DOHH2 (cell line): ENCODE data around the gene DGKZ.
"Not testable (repeated sequence)": the region's sequence is repeated elsewhere in the genome, so short reads cannot be mapped to it uniquely, and the experiment has no call there.

ENCODE experiments used
- H3F3A ChIP-seq: fragments of 200-600 bp; sonication (generic), shearing (Covaris generic); 2 replicates; pipeline ENCODE4 v1.6.0; 2016; ENCODE audit warnings: antibody characterized with exemption, mild to moderate bottlenecking; ENCODE audit not compliant: control insufficient read depth, insufficient read depth
- H3K27ac ChIP-seq: fragments of 200-600 bp; sonication (generic); 2 replicates; pipeline ENCODE4 v1.5.1; 2014; ENCODE audit warnings: low read depth, mild to moderate bottlenecking, low read length, moderate library complexity
- H3K27me3 ChIP-seq: fragments of 200-600 bp; sonication (generic); 2 replicates; pipeline ENCODE4 v1.6.1; 2014; ENCODE audit warnings: mild to moderate bottlenecking, low read length, mixed read lengths; ENCODE audit not compliant: control insufficient read depth
- H3K36me3 ChIP-seq: fragments of 200-600 bp; sonication (generic); 2 replicates; pipeline ENCODE4 v1.6.1; 2014; ENCODE audit warnings: mild to moderate bottlenecking, low read length, moderate library complexity, mixed read lengths; ENCODE audit not compliant: control insufficient read depth
- H3K4me1 ChIP-seq: fragments of 200-600 bp; sonication (generic); 2 replicates; pipeline ENCODE4 v1.6.1; 2014; ENCODE audit warnings: mild to moderate bottlenecking, low read length, mixed read lengths; ENCODE audit not compliant: control insufficient read depth
- H3K4me2 ChIP-seq: fragments of 200-600 bp; sonication (generic); 2 replicates; pipeline ENCODE4 v1.6.0; 2014; ENCODE audit warnings: mild to moderate bottlenecking, low read length, moderate library complexity
- H3K4me3 ChIP-seq: fragments of 200-600 bp; sonication (generic); 2 replicates; pipeline ENCODE4 v1.5.1; 2014; ENCODE audit warnings: mild to moderate bottlenecking, low read length, mixed read lengths
- H3K79me2 ChIP-seq: fragments of 200-600 bp; sonication (generic); 2 replicates; pipeline ENCODE4 v1.6.1; 2014; ENCODE audit warnings: mild to moderate bottlenecking, low read length, mixed read lengths; ENCODE audit not compliant: control insufficient read depth
- H3K9me2 ChIP-seq: fragments of 200-600 bp; sonication (generic); replicated peaks from 2 replicates; pipeline ENCODE4 v1.6.1; 2014; ENCODE audit warnings: mild to moderate bottlenecking, low read length, mixed read lengths; ENCODE audit not compliant: control insufficient read depth
- H3K9me3 ChIP-seq: fragments of 200-600 bp; sonication (generic); 2 replicates; pipeline ENCODE4 v1.6.1; 2014; ENCODE audit warnings: antibody characterized with exemption, low read length, mixed read lengths; ENCODE audit not compliant: control insufficient read depth, insufficient read depth
- H4K20me1 ChIP-seq: fragments of 200-600 bp; sonication (generic); 2 replicates; pipeline ENCODE4 v1.6.0; 2014; ENCODE audit warnings: low read depth, mild to moderate bottlenecking, antibody characterized with exemption, low read length, moderate library complexity; ENCODE audit not compliant: control insufficient read depth, insufficient read depth
- CTCF ChIP-seq: fragments of 200-600 bp; sonication (generic); IDR thresholded peaks from one replicate; pipeline ENCODE4 v1.5.1; 2014; ENCODE audit warnings: antibody characterized with exemption, mild to moderate bottlenecking, low read depth, low read length; ENCODE audit not compliant: poor library complexity, severe bottlenecking
- EZH2phosphoT487 ChIP-seq: fragments of 200-600 bp; sonication (generic); IDR thresholded peaks from 2 replicates; pipeline ENCODE4 v1.6.1; 2017; ENCODE audit warnings: borderline replicate concordance, mild to moderate bottlenecking, antibody characterized with exemption, low read length, moderate library complexity, mixed read lengths

Gene DGKZ

GRCh38 chr11:46377831-46378230 lies 30.6 kb downstream of the DGKZ start:
- Histone ChIP-seq H3K9me2 (no peaks in the 10 kb centered on the region), H3K9me3 (no peaks in the 10 kb centered on the region), H3K4me2 (no peak overlapping the region), H3K27ac (no peak overlapping the region), H3K36me3 (peaks cover 22% of the 10 kb centered on the region; the same call in 1 of the 2 replicates), H3F3A (no peaks in the 10 kb centered on the region), H3K4me3 (no peak overlapping the region), H3K4me1 (peaks cover 18% of the 10 kb centered on the region), H3K27me3 (peaks cover 22% of the 10 kb centered on the region), H4K20me1 (no peaks in the 10 kb centered on the region; the same call in 1 of the 2 replicates), H3K79me2 (no peaks in the 10 kb centered on the region)
- TF ChIP-seq EZH2phosphoT487 (no peak), CTCF (no peak)

GRCh38 chr11:46378296-46378695 lies 31.0 kb downstream of the DGKZ start:
- H3K4me3 ChIP-seq: no peak overlapping the region
- no peaks in the 10 kb centered on the region for H3F3A ChIP-seq
- no peak overlapping the region for H3K27ac ChIP-seq
- no peak overlapping the region for H3K4me2 ChIP-seq
- H4K20me1 ChIP-seq: no peaks in the 10 kb centered on the region; the same call in 1 of the 2 replicates
- H3K4me1 ChIP-seq: peaks cover 18% of the 10 kb centered on the region
- H3K36me3 ChIP-seq: peaks cover 22% of the 10 kb centered on the region; the same call in 1 of the 2 replicates
- H3K79me2 ChIP-seq: no peaks in the 10 kb centered on the region
- no peak for TF ChIP-seq EZH2phosphoT487
- TF ChIP-seq CTCF: no peak
- no peaks in the 10 kb centered on the region for H3K9me3 ChIP-seq
- H3K9me2 ChIP-seq: no peaks in the 10 kb centered on the region
- peaks cover 25% of the 10 kb centered on the region for H3K27me3 ChIP-seq

- peaks cover 18% of the 10 kb centered on the region for H3K4me1 ChIP-seq
- H3K27ac ChIP-seq: no peak overlapping the region
- no peaks in the 10 kb centered on the region for H3K79me2 ChIP-seq
- no peaks in the 10 kb centered on the region for H3K9me3 ChIP-seq
- no peaks in the 10 kb centered on the region; the same call in 1 of the 2 replicates for H4K20me1 ChIP-seq
- TF ChIP-seq CTCF (no peak), EZH2phosphoT487 (no peak)
- H3F3A ChIP-seq: no peaks in the 10 kb centered on the region
- peaks cover 25% of the 10 kb centered on the region for H3K27me3 ChIP-seq
- H3K4me2 ChIP-seq: no peak overlapping the region
- peaks cover 18% of the 10 kb centered on the region; the same call in 1 of the 2 replicates for H3K36me3 ChIP-seq
- no peak overlapping the region for H3K4me3 ChIP-seq
- no peaks in the 10 kb centered on the region for H3K9me2 ChIP-seq
Measured at GRCh38 chr11:46378811-46379481, 31.7 kb downstream of the DGKZ start.

- Histone ChIP-seq H3K27me3 (peaks cover 25% of the 10 kb centered on the region), H3K36me3 (peaks cover 17% of the 10 kb centered on the region; the same call in 1 of the 2 replicates), H3K4me1 (peaks cover 18% of the 10 kb centered on the region)
- not testable (repeated sequence) for H3K27ac ChIP-seq, H3K9me2 ChIP-seq, H4K20me1 ChIP-seq, H3K79me2 ChIP-seq, H3K4me2 ChIP-seq, H3K4me3 ChIP-seq, H3K9me3 ChIP-seq, H3F3A ChIP-seq
Measured at GRCh38 chr11:46379482-46380293, 32.4 kb downstream of the DGKZ start.
